Activated naive CD8-positive, alpha-beta T cell treated with anti-CD3 and anti-CD28 coated beads, Interleukin-2, amount 50 U/mL, for 16 hours (primary cell): ENCODE measurements around the gene DNAJB8.

ENCODE experiments used
- DNase-seq: peaks from one replicate; pipeline ENCODE4 v3.0.0-alpha.2; 2020; ENCODE audit warnings: low read depth, low spot score

The DNAJB8 gene

DNA sequence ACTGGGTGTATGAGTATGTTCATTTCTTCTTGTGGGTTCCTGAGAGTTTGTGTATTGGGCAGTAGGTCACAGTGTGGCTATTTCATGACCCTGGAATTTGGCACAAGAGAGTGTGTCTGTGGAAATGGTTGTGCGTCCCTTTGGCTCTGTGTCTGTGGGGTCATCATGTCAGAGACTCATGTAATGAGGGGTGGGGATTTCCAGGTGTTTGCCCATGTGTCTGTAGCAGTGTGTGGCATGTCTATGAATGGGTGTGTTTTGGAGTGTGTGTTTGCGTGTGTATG is 27.6 kb upstream of the DNAJB8 start:
- DNase-seq, result no peak

DNA sequence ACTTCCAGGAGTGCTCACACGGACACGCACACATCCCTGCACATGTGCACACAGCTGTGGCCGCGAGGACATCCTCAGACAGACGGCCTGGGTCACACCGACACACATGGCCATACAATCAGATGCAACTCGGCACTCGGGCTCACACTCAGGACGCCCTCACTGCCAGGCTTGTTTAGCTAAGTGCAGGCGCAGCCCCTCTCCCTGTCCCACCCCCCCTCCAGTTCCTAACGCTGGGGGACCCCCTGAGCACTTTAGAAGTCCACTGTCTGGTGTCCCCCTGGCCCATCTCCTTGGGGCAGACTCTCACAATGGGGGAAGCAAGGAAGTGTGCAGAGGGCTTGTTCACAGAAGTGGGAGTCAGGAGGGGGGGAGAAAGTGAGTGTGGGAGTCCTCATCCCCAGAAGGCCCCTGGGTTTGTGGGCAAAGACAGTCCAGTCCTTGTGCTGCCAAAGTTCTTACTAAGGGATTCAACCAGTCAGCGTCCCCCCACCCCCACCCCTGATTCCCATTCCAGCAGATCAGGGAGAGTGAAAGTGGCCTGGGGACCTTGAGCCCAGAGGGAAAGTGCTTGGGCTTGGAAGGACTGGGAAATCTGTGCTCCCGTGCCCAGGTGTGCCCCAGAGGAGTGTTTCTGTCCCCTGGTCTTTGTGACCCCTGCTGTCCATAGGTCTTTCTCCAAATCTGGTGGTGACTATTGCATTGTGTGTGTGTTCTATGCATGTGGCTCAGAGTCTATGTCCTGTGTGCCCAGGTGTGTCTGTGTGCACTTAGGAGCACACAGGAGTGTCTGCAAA is 27.1 kb upstream of the DNAJB8 start:
- no peak for DNase-seq

DNA sequence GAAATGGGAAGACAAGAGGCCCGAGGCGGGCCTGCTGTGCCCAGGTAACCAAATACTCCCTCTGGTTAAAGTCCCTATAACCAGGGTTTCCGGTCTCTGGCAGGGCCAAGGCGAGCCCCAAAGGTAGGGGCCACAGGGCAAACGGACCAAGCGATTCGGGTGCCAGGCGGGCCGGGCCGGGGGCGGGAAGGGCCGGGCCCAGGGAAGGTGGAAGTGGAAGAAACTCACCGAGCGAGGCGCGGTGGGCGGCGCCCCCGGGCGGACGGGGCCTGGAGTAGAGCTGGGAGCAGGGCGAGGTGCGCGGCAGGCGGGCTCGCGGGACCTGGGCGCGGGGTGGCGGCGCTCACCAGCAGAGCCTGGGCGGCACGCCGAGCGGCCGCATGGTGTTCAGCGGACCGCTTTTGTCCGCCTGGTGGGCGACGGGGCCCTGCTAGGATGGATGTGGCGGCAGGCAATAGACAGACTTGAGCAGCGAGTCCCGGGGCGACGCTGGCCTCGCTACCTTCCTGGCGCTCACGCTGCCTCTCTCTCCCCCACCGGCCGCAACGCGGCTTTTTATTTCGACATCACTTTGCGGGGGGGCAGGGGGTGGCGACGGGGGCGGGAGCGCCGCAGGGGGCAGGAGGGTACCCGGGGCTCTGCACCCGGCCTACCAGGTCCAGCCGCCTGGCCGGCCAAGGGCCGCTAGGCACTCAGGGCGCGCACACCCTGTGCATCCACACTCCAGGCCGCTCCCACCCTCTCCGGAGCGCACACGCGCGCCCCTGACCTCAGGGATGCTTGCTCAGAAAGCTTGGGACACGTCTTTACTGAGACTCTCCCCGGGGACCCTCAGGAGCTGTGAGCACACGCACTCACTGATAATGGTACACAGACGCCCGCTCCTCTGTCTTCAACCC is 26.2 kb upstream of the DNAJB8 start, which contains the start of gene GATA2:
GATA2 (minus strand) TSS at position 531 of the 899 bp plus-strand sequence. CDS start 6,170 bp downstream, outside the sequence.
- no peak for DNase-seq

GRCh38 chr3:128491941-128492670 is 25.4 kb upstream of the DNAJB8 start:
- no peak for DNase-seq

DNA sequence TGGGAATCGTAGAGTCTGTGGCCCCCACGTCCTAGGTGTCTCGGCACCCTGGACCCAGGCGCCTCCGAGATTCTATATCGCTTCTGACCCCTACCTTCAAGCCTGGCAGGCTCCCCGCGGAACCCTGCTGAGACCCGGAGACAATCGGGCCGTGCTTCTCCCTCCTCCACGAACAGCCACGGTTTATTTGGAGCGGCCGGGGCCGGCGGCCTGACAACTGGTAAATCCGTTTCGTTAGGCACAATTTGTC is 24.9 kb upstream of the DNAJB8 start:
- DNase-seq, result no peak

DNA sequence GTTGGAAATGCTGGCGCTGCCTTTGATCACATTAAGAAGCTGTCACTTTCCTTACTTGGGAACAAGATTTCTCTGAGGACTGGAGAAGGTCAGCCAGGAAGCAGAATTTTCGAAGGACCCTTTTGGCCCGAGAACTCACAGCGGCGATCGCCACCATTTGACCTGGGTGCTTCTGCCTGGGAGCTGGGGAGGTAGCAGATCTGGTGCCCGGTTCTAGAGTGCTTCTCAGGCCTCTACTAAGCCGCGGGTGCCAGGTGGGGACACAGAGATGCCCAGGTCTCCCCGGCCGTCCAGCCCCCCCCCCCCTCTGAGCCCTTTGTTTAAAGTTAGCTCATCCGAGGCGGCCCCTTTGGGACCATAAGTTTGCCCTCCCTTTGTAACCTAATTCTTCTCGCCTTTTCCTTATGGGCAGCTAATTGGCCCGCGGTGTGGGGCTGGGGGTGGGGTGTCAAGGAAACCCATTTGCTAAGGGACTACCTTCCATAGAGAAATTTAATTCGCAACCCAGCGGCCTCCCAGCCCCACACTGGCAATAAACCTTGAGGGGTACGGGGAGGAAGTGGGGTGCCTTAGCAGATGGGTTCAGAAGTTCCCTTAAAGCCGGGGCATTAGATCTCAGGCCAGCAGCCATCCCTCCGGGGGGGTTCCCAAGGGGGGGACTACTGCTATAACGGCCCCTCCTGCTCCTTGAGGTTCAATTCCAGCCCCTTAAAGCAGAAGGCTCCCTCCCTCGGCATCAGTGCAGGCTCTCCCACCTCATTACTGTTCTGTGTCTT is 24.4 kb upstream of the DNAJB8 start:
- DNase-seq, result no peak

- no peak for DNase-seq
Observed at GRCh38 chr3:128490650-128490914, 23.9 kb upstream of the DNAJB8 start.

GRCh38 chr3:128489927-128490649 is 23.4 kb upstream of the DNAJB8 start:
- no peak for DNase-seq

DNA sequence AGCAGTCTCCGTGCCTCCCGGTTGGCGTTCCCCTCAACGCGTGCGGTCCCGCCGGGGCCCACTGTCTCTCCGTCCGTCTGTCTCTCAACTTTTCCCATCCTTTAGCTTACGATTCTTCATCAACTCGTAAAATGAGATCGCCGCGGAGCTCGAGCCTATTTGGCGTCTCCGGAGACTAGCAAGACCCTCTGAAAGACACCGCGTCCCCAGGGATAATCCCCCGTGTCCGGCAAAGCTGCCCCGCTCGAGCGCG is 22.9 kb upstream of the DNAJB8 start:
- no peak for DNase-seq

GRCh38 chr3:128488991-128489673 is 22.4 kb upstream of the DNAJB8 start:
- no peak for DNase-seq

GRCh38 chr3:128488636-128488990 is 21.9 kb upstream of the DNAJB8 start:
- no peak for DNase-seq

GRCh38 chr3:128487813-128488635 is 21.3 kb upstream of the DNAJB8 start:
- DNase-seq, result no peak

DNA sequence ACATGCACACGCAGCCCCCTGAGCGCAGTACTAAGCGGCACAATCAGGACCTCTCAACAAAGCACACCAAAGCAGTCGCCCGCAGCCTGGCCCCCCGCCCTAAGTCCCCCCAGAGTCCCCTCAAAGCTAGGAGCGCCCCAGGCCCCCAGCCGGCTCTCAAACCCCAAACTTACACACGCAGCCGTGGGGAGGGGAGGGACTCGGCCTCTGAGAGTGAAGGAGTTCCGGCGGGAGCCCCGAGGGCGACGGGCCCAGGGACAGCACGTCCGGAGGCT is 20.8 kb upstream of the DNAJB8 start:
- no peak for DNase-seq

DNA sequence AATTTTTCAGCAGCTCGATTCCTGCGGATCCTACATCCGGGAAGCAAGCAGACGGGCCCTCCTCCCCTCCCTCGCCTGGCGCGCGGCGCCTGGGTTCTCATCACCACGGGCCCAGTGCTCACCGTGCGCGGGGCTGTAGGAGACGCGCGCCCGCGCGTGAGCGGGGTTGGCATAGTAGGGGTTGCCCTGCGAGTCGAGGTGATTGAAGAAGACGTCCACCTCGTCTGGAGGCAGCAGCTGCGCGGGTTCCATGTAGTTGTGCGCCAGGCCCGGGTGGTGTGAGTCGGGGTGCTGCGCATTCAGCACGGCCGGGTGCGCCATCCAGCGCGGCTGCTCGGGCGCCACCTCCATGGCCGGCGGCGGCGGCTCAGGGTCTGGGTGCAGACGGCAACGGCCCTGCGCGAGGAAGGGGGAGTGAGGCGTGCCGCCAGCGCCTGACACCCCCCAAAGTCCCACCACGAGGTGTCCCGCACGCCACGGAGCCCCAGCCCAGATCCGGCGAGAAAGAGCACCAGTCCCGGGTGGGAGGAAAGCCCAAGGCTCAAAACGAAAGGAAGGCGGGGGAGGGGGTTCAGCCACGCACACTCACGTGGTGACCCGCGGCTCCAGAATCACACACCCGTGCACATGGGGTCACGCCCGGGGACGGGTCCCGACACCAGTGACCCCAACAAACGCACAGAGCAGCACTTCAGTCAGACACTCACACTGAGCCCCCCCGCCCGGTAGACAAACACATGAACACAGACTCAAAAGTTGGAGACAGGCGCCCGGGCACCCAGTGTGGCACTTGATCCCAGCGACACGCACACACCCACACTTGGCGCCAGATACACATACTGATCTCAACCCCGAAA is 20.2 kb upstream of the DNAJB8 start:
- DNase-seq, result no peak

DNA sequence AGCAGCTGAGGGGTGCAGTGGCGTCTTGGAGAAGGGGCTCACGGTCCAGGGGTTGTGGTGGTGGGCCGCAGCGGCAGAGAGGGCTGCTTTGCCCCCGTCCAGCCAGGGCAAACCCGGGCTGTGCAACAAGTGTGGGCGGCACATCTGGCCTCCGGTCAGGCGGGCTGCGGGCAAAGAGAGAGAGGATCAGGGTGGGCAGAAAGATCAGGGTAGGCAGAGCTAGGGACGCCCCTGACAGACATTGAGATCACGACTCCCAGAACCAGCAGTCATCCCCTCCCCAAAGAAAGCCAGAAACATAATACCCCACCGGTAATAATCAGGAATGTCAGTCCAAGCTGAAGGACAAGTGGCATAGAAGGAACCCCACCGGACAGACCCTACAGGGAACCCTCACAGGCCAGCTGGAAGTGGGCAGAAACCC is 19.5 kb upstream of the DNAJB8 start:
- no peak for DNase-seq

- no peak for DNase-seq
Observed at GRCh38 chr3:128485282-128486204, 18.9 kb upstream of the DNAJB8 start.

GRCh38 chr3:128484404-128485281 is 18.0 kb upstream of the DNAJB8 start:
- no peak for DNase-seq
